GM18498 (cell line): Measurements from ENCODE around the gene IL32.

Experiments used
- ATAC-seq: cut with Tn5 transposase; IDR thresholded peaks from one replicate; pipeline ENCODE4 v1.9.1; 2021; ENCODE audit warnings: mild to moderate bottlenecking, moderate library complexity; ENCODE audit not compliant: unreplicated experiment

Gene IL32, protein sequence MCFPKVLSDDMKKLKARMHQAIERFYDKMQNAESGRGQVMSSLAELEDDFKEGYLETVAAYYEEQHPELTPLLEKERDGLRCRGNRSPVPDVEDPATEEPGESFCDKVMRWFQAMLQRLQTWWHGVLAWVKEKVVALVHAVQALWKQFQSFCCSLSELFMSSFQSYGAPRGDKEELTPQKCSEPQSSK

DNA sequence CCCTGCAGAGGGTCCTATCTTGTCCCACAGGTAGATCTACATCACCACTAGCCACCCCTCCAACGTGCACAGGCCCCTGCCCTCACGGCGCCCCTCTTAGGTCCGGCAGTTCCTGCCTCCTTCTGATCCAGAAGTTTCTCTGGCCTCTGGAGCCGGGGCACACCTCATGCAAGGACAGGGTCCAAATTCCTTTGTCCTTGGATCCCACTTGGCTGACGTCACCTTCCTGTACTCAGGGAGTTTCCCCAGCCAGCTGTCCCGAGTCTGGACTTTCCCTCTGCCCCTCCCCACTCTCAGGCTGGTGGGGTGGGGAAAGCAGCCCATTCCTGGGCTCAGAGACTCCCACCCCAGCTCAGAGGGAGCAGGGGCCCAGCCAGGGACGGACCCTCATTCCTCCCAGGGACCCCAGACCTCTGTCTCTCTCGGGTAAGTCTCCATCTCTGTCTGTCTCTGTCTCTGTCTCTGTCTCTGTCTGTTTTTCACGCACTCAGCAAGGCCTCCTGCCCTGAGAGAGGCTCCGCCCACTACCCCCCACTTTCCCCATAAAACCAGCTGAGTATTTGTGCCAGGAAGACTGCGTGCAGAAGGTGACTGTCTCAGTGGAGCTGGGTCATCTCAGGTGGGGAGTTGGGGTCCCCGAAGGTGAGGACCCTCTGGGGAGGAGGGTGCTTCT is at the start of gene IL32:
Gene IL32, plus strand, starts transcription at position 572 of the 673 bp plus-strand sequence. CDS start 172 bp downstream, outside the sequence.
- ATAC-seq = no peak

DNA sequence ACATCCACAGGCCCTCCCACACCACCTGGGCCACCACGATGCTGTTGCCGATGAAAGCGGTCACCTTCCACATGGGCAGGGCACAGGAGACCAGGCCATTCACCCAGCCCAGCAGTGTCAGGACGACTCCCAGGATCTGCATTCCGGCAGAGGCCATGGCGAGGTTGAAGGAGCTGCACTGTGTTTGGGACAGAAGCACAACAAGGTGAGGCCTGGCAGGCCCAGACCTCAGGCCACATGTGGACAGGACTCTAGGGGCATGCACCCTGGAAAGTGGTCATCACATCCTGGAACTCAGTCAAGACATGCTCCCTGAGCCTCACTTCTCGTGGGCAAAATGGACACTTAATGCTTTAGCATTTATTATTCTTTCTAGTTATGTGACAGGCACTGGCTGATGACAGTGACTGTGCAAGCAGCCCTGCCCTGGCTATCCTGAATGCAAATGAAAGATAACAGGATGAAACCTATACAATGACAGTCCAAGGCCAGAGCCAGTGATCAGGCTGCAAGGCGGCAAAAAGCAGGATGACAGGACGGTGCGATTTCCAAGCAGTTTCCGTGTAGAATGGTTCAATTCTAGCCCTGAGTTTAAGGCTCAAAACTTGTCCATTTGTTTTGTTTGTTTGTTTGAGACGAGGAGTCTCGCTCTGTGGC is 49.4 kb upstream of the IL32 start:
- ATAC-seq = no peak

DNA sequence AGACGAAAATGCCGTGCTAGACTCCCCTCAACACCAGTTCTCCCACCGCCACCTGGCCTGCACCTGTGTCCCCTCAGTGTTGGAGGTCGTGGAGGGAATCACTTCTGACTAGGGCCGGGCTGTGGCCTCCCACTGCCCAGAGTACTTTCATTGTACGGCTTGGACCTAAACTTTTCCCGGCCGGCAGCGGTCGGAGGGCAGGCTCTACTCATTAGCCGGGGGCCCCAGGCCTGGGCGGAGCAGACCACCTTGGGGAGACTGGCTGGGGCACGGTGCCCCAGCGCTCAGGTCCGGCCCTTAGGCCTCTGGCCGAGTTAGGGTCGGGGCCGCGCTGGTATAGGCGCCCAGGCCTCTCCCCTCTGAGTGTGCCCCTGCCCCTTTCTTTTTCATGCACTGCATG is 48.1 kb upstream of the IL32 start:
- ATAC-seq = no peak

DNA sequence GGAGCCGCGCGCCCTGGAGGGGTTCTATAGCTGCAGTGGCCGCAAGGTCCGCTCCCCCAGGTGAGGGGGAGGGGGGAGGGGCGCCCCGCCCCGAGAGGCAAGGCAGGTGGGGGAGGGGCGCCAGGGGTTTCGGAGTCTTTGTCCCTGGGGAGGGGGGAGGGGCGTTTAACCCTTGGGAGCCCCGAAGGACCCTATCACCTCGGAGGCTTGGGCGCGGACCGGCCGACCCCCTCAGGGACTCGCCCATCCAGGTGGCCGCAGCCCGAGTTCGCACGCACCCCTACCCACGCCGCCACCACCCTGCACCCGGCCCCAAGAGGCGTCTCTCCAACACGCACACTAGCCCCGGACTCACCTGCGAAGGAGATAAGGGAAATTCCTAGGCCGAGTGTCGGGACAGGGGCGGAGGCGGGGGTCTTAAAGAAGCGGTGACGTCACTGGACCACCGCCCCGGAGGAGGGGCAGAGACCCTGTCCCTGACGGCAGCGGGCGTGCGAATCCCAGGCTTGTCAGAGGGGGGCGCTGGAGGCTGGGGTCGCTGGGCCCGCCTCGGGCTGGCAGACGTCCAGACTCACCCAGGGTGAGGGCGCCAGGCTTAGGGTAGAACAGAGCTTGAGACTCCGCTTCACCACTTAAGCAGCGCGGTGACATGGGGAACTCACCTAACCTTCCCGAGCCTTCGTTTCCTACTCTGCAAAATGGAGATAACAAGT is 47.5 kb upstream of the IL32 start, which contains the start of gene CLDN6:
Gene CLDN6, minus strand, starts transcription at position 390 of the 713 bp plus-strand sequence. CDS start 2,162 bp downstream, outside the sequence.
- no peak for ATAC-seq

DNA sequence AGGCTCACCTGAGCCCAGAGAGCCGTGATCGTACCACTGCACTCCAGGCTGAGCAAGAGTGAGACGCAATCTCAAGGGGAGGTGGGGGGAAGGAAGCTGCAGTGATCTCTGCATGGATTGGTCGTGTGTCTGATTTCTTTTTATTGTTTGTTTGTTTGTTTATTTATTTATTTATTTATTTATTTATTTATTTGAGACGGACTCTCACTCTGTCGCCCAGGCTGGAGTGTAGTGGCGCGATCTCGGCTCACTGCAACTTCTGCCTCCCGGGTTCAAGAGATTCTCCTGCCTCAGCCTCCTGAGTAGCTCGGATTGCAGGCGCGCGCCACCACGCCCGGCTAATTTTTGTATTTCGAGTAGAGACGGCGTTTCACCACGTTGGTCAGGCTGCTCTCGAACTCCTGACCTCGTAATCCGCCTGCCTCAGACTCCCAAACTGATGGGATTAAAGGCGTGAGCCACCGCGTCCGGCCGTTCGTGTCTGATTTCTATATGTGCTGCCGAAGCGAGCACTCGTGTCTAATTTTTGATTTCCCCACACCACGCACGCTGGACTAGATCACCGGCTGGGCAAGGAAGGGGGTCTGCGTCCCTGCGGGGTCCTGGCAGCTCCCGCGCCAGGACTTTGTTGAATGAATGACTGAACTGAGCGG is 45.7 kb upstream of the IL32 start:
- ATAC-seq = no peak

DNA sequence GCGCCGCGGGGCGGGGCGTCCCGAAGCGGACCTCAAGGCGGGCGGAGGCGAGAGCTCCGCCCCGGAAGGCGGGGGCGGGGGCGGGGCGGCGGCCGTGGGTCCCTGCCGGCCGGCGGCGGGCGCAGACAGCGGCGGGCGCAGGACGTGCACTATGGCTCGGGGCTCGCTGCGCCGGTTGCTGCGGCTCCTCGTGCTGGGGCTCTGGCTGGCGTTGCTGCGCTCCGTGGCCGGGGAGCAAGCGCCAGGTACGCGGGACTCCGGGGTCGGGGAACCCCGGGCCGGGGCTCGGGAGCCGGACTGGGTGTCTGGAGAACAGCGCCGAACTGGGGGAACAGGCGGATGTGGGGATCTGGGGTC is 45.2 kb upstream of the IL32 start, which contains the start of gene TNFRSF12A:
Gene TNFRSF12A, plus strand, starts transcription at position 122 of the 357 bp plus-strand sequence. Its CDS starts 30 bp downstream, at position 152.
- ATAC-seq = no peak

DNA sequence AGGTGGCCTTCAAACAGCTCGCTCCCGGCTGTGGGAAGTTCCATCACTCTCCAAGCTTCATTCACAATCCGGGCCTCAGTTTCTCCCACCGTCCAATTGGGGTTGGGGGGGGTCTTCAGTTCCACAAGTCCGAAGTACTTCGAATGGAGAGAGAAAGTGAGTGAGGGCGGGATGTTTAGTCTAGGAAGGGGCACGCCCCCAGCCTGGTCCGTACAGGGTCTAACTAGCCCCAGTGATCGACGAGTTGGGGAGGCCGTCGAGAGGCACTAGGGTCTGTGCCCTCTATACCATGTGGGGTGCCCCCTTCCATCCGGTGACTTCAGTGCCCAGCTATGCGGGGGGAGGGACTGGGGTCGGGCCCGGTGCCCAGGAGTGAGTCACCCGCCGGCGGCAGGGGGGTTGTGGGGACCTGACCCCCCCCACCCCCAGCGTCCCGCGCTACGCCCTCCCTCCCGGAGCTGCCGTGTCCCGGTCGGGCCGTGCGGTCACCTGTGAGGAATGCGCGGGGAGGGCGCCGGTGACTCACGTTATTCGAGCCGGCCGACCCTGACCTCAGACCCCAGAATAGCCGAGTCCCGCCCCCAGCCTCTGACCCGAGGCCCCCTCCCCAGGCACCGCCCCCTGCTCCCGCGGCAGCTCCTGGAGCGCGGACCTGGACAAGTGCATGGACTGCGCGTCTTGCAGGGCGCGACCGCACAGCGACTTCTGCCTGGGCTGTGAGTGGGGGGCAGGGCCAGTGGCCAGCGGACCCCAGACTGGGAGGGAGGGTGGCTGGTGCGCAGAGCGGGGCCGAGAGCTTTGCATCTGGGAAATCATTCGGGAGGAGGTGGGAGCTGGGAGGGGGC is 44.6 kb upstream of the IL32 start:
- no peak for ATAC-seq

DNA sequence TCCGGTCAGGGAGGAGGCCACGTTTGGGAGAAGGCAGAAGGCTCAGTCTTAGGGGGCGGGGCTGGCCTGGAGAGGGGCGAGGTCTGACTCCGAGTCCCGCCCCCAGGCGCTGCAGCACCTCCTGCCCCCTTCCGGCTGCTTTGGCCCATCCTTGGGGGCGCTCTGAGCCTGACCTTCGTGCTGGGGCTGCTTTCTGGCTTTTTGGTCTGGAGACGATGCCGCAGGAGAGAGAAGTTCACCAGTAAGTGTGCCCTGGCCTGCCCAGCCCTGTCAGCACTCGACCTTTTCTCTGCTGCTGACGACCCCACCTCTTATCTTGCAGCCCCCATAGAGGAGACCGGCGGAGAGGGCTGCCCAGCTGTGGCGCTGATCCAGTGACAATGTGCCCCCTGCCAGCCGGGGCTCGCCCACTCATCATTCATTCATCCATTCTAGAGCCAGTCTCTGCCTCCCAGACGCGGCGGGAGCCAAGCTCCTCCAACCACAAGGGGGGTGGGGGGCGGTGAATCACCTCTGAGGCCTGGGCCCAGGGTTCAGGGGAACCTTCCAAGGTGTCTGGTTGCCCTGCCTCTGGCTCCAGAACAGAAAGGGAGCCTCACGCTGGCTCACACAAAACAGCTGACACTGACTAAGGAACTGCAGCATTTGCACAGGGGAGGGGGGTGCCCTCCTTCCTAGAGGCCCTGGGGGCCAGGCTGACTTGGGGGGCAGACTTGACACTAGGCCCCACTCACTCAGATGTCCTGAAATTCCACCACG is 43.8 kb upstream of the IL32 start:
- no peak for ATAC-seq

DNA sequence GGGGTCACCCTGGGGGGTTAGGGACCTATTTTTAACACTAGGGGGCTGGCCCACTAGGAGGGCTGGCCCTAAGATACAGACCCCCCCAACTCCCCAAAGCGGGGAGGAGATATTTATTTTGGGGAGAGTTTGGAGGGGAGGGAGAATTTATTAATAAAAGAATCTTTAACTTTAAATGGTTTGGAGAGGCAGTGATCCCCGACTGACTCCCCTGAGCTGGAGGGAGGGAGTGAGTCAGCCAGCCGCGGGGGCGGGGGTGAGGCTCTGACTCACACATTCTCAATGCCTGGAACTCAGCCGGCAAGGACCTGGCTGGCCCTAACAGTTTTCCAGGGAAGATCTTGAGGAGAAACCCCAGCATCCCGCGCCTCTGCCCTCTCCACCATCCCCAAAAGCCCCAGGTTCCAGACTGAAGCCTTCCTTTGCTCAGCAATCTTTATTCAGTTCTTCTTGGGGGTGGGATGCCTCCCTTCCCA is 43.2 kb upstream of the IL32 start:
- ATAC-seq = no peak

DNA sequence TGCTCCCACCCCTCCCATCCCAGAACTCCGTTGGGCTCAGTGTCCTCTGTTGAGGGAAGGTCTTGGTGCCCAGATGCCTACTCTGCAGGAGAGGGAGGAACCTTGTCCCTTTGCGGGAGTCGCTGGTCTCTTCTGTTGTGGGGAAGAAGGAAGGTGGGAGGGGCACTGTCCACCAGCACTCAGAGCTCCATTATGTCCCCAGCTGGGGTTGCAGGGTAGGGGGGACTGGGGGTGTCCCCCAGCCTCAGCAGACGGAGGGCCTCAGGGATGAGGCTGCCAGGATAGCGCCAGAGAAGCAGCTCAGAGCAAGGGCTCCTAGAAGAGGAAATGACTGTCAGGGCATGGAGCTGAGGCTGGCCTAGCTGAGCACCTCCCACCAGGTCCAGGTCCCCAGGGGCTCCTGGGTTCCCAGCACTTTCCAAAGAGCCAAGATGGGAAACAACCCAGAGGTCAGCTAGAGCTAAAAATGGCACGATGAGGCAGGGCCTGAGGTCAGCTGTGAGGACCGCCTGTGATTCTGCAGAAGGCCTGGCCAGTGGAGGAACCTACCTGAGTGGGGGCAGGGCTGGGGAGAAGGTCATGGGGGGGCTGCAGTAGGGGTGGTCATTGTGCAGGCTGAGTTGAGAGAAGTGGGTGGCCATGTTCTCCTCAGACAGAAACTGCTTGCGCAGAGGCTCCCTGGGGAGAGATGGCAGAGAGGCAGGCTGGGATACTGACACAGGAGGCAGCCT is 42.6 kb upstream of the IL32 start:
- ATAC-seq = no peak

DNA sequence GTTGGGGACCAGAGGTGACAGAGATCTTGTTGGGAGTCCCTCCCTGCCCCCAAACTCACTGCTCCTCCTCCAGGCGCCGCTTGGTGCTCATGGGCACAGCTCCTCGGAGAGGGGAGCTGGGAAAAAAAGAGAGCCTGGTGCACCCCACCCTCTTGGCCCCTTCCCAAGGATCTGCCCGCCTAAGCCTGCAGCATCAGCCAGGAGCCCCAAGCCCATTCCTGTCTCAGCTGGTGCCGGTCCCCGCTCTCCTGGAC is 42.1 kb upstream of the IL32 start:
- ATAC-seq = peak; percentile 1

DNA sequence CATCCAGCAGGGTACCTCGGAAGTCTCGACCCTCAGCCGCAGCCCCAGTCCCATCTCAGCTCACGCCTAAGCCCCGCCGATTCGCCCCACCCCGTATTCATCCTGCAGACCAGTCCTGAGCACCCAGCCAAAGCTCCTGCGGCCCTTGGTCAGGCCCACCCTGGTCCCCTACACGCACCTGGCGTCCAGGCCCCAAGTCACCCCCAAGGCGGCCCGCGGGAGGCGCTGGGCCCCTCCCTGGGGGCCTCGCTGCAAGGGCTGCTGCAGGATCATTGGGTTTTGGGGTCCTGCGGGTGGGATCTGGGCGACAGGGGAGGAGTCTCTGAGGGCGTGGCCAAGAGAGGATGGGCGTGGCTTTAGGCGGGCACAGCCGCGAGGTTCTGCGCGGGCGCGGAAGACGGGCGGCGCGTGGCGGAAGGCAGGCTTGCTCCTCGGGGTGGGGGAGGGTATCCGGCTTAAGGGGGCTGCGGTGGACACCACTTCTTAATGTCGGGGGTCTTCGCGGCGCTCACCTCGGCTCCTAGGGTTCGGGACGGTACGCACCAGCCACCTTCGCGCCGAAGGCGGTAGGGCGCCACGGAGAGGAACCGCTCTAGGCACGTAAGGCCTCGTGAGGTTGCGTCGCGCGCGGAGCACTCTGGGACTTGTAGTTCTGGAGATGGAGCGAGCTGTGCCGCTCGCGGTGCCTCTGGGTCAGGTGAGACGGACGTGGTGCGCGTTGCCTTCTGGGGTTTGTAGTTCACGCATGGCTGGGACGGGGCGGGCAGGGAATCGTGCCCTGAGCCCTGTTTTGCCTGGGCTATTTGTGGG is 41.6 kb upstream of the IL32 start, which contains the start of the genes HCFC1R1 and THOC6:
Gene HCFC1R1, minus strand, starts transcription at position 274 of the 810 bp plus-strand sequence. Its CDS starts 1 bp downstream, at position 273.
Gene THOC6, plus strand, starts transcription at position 367 of the 810 bp plus-strand sequence. Its CDS starts 292 bp downstream, at position 659.
- ATAC-seq = peak; percentile 79

DNA sequence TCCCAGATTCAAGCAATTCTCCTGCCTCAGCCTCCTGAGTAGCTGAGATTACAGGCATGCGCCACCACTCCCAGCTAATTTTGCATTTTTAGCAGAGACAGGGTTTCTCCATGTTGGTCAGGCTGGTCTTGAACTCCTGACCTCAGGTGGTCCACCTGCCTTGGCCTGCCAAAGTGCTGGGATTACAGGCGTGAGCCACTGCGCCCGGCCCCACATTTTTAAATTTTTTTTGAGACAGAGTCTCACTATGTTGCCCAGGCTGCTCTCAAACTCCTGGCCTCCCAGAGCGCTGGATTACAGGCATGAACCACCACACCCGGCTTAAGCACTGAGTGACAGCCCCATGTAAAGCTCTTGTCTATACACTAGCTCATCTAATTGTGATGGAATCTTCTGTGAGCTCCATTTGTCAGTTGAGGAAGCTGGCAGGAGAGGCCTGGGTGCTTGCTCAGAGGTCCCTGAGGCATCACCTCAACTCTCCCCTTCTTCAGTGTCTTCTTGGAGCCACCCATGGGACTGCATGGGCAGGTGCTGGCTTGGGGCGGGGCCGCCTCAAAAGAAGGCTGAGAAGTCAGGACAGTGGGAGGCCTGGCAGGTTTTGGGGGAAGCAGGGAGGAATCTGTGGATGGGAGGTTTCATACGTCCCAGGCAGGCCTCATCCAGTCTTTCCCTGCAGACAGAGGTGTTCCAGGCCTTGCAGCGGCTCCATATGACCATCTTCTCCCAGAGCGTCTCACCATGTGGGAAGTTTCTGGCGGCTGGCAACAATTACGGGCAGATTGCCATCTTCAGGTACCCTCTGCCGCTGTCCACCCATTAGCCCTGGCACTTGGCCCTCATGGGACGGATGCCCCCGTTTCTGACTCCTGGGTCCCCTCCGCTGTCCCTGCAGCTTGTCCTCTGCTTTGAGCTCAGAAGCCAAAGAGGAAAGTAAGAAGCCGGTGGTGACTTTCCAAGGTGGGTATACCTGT is 40.1 kb upstream of the IL32 start:
- no peak for ATAC-seq

DNA sequence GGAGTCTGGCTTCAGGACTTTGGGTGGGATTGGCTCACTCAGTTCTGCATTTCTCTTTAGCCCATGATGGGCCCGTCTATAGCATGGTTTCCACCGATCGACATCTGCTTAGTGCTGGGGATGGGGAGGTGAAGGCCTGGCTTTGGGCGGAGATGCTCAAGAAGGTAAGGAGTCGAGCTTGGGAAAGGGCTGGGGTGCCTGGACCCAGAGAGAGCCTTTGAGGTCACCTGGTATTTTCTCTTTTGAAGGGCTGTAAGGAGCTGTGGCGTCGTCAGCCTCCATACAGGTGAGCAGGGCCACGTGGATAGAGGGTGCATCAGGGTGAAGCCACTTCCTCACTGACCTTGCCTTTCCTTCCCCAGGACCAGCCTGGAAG is 39.4 kb upstream of the IL32 start:
- ATAC-seq = no peak

DNA sequence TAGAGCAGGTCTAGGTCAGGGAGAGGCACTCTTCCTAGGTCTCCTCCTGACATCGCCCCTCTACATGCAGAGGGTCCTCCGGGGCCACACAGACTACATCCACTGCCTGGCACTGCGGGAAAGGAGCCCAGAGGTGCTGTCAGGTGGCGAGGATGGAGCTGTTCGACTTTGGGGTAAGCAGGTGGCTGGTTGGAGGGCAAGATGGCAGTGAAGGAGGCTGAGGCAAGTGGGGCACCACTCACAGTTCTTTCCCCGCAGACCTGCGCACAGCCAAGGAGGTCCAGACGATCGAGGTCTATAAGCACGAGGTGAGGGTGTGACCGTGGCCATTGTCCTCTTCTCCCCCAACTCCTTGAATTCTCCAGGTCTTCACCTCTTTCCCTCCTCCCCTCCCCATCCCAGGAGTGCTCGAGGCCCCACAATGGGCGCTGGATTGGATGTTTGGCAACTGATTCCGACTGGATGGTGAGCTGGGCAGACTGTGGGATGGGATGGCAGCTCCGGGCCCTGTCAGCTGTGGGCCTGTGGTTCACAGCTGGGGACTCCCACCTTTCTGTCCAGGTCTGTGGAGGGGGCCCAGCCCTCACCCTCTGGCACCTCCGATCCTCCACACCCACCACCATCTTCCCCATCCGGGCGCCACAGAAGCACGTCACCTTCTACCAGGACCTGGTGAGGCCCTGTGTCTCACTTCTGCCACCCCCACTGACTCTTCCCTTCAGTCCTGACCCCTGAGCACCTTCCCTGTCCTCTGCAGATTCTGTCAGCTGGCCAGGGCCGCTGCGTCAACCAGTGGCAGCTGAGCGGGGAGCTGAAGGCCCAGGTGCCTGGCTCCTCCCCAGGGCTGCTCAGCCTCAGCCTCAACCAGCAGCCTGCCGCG is 38.6 kb upstream of the IL32 start:
- no peak for ATAC-seq

DNA sequence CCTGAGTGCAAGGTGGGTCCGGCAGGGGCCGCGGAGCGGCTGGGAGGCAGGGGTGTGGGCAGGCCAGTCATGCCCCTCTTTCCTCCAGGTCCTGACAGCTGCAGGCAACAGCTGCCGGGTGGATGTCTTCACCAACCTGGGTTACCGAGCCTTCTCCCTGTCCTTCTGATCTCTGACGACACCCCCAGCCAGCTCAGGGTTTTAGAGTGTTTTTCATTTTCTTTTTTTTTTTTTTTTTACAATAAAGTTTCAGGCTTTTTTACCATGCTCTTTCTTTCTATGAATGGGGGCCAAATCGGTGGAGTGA is 38.0 kb upstream of the IL32 start:
- no peak for ATAC-seq
